Astrocyte of the spinal cord (primary cell): ENCODE measurements around the gene NPLOC4.

Experiments
- DNase-seq: peaks from one replicate; pipeline ENCODE4 v3.0.0; 2011; ENCODE audit warnings: low read depth, low spot score
- H3K4me3 ChIP-seq: 2 replicates; pipeline ENCODE4 v1.5.1; 2011; ENCODE audit warnings: low read depth, mild to moderate bottlenecking, low read length, moderate library complexity
- in situ Hi-C: cut with HindIII; loops from 2 replicates; pipeline ENCODE4 v1.10.0; 2017; ENCODE audit warnings: low sequenced_read_pairs
- TF ChIP-seq, protein P1 (sequence below): IDR thresholded peaks from 2 replicates; pipeline ENCODE4 v1.5.1; 2012; ENCODE audit warnings: low read depth, mild to moderate bottlenecking, low read length, inconsistent platforms

NPLOC4 gene

DNA sequence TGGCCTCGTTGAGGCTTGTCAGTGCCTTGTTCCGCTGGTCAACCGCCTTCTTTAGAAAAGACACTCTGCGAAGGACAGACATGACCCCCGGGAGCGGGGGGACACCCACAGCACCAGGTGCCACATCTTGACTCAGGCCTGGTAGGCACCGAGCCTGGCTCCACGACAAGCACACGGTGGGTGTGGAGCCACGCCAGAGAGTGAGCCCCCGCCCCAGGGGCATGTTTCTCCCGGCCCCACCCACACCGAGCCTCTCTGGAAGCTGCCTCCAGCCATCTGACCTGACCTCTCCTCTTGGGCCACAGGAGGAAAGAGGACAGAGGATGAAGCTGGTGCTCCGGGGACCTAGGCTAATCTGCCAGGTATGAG lies 89.3 kb downstream of the NPLOC4 start:
- TF ChIP-seq, protein P1, sequence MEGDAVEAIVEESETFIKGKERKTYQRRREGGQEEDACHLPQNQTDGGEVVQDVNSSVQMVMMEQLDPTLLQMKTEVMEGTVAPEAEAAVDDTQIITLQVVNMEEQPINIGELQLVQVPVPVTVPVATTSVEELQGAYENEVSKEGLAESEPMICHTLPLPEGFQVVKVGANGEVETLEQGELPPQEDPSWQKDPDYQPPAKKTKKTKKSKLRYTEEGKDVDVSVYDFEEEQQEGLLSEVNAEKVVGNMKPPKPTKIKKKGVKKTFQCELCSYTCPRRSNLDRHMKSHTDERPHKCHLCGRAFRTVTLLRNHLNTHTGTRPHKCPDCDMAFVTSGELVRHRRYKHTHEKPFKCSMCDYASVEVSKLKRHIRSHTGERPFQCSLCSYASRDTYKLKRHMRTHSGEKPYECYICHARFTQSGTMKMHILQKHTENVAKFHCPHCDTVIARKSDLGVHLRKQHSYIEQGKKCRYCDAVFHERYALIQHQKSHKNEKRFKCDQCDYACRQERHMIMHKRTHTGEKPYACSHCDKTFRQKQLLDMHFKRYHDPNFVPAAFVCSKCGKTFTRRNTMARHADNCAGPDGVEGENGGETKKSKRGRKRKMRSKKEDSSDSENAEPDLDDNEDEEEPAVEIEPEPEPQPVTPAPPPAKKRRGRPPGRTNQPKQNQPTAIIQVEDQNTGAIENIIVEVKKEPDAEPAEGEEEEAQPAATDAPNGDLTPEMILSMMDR: no peak
- no peak overlapping the region for H3K4me3 ChIP-seq
- in situ Hi-C loops: no loop called here
- no peak for DNase-seq

DNA sequence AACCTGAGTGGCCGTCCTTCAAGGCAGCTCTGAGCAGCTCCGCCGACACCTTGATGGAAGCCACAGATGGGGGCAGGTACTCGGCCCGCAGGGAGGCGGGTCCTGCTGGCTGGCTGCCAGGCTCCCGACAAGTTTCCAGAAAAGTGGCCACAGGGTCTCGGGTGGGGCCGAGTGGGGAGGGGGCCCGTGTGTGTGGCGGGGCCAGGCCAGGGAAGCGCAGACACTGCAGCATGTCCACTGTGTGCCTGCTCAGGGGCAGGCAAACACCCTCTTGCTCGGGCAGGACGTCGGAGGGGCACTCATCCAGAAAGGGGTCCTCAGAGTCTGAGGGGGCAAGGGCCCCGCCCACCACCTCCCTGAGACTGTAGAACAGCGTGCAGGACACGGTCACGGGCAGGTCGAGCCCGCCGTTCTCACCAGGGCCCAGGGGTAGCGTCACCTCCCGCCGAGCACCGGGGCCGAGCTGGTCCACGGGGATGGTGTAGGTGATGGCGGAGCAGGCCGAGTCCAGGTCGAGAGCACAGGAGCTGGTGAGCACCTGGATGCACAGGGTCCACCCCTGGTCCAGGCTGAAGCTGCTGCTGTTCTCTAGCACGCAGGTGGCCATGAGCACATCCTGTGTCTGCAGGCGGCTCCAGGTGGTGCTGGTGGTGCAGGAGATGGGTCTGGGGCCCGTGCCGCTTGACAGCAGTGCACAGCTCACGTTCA lies 89.9 kb downstream of the NPLOC4 start:
- TF ChIP-seq, protein P1: no peak
- in situ Hi-C loops: no loop called here
- no peak overlapping the region for H3K4me3 ChIP-seq
- no peak for DNase-seq

DNA sequence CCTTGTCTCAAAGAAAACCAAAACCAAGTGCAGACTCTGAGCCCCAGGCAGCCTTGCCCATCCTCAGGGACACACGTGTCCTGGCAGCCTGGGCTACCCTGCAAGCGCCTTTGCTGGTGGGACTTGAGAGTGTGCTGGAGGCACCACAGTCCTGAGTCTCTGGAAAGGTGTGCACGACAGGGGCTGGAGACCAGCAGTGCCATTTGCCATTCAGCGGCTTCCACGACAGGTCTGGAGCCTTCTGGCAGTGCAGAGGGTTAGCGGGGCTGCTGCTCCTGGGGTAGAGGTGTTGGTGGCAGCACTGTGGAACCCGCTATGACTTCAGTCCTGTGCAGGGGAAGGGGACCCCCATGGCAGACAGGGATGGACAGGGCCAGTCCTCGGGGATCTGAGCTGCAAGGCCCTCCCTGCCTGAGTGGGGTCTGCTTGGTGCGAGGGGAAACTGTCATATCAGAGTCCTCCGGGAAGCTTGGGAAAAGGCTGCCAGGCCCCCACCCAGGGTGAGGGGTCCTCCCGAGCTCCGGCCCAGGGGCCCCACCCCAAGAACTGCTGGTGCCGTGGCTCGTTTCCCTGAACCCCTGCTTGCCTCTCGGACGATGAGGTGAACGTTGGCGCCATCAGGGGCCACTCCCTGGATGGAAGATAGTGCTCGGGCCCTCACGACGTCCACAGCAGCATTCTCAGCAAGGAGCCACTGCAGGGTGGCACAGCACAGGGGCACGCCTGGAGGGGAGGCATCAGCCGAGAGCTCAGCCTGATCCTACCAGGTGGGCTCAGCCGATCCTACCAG lies 91.6 kb downstream of the NPLOC4 start:
- DNase-seq: no peak
- in situ Hi-C loops: no loop called here
- H3K4me3 ChIP-seq: no peak overlapping the region
- TF ChIP-seq, protein P1: no peak

DNA sequence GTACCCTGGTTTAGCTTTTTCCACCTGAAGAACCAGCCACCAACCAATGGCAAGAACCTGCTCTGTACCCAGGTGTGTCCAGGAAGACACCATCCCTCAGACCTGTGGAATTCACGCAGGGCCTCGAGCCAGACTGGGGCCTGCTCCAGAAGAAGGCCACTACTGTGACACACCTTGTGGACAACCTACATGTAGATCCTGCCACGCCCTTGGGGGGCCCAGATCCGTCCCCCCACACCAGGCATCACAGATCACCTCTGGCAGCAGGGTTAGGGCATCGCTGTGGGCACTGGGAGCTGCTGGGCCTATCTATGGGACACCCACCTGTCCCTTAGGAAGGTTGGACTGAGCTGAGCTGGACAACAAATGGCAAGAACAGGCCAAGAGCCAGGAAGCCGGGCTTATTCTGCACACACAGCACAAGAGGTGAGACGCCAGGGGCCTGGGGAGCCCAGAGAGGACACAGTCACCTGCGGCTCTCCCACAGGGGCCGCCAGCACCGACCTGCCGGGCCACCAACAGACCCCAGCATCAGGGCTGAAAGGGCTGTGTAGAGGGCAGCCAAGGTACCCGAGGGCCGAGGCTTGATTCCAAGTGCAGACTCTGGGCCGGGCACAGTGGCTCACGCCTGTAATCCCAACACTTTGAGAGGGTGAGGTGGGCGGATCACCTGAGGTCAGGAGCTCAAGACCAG lies 92.5 kb downstream of the NPLOC4 start:
- H3K4me3 ChIP-seq: no peak overlapping the region
- TF ChIP-seq, protein P1: no peak
- DNase-seq: no peak
- in situ Hi-C loops: no loop called here

DNA sequence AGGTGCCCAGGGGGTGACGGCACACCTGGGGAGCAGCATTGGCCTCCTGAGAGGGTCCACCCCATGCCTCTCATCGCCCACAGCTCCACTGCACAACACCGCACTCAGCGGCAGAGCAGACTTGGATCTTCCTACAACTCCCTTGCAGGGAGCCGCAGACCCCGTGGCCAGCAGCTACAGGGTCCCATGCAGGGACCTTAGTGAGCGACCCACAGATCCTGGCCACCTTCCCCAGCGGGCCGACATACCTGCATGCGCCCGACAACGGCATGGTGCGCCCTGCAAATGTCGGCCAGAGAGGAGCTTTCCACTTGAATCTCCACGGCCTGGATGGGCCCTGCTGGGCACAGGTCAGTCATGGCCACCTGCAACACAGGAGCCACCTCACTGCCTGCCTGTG lies 93.2 kb downstream of the NPLOC4 start:
- no peak for DNase-seq
- H3K4me3 ChIP-seq: no peak overlapping the region
- TF ChIP-seq, protein P1: no peak
- in situ Hi-C loops: no loop called here

DNA sequence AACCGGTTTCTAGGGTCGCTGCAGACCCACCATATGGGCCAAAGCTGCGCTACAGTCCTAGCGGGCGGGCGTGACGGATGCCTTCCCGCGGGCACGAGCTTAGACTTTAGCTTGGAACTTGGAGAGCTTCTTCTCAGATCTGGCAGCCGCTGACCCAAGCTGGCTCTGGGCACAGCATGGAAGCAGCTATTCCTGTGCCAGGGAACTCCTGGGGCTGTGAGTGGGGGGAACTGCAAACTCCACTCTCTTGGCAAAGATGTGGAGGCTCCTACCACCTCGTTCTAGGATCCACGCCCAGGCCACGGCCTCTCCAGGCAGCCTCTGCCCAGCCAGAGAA lies 93.6 kb downstream of the NPLOC4 start:
- DNase-seq: no peak
- in situ Hi-C loops: no loop called here
- no peak overlapping the region for H3K4me3 ChIP-seq
- TF ChIP-seq, protein P1: no peak
